Measurements from ENCODE around the gene FNDC3B. TPM values are rescaled to one million over a fixed set of nuclear protein-coding genes. Genes with fewer than 3 reads are reported as not detected.
A peak's percentile ranks its signal among the peaks of the same experiment; 100 is the strongest.
"Not testable (repeated sequence)": the region's sequence is repeated elsewhere in the genome, so short reads cannot be mapped to it uniquely, and the experiment has no call there.

Gene FNDC3B
- 67.9 and 79.2 TPM in 2 replicates for total RNA-seq (ENCODE audit: low replicate concordance)
- long read RNA-seq, full-length matches to known transcripts, result 1 of 26 reads
- long read RNA-seq, partial matches to known transcripts, result 13 of 26 reads
- long read RNA-seq, other reads (novel, unspliced or antisense), result 12 of 26 reads

DNA sequence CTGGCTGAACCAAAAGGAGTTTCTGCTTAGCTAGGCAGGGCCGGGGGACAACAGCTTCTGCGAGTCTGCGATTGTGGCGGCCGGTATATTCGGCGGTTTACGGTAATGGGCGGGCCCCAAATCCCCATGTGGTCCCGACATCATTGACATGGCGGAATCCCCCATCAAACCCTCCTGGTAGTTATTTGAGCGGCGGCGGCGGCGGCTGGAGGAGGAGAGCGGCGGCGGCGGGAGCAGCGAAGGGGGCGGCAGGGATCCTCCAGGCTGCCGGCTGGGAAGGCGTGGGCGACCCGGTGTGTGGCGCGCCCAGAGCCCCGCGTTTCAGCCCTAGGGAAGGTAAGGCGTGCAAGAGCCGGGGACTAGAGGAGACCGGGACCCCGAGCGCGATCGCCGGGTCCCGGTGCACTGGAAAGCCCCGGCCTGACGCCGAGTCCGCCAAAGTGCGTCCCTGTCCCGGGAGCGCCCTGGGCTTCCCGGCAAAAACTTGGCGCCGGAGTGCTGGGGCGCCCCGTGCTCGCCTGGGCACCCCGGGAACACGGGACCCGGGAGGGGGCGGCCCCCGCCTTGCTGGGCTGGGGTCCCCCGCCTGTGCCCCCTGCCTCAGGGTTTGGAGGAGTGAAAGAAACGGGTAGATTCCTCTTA is at the start of gene FNDC3B:
Gene FNDC3B (plus strand): TSS at position 143 of the 642 bp plus-strand sequence. CDS start 72,902 bp downstream, outside the sequence.
- DNase-seq (ENCODE audit: extremely low spot score, unreplicated experiment), result peak; percentile 93
- Mint-ChIP-seq H3K4me1 (ENCODE audit: unreplicated experiment) (peaks cover 36% of the 10 kb centered on the region), H3K27ac (peak within 1 kb of the TSS; percentile 98), H3K36me3 (peaks cover 10% of the 10 kb centered on the region), H3K27me3 (peaks cover 3% of the 10 kb centered on the region), H3K4me3 (peak within 1 kb of the TSS; percentile 100), H3K9me3 (peaks cover 5% of the 10 kb centered on the region)
- TF ChIP-seq CTCF (conservative IDR thresholded peaks at IDR 0.05), result no peak

GRCh38 chr3:171990239-171990638 is 49.1 kb upstream of the FNDC3B start:
- H3K27ac Mint-ChIP-seq; H3K36me3 Mint-ChIP-seq; H3K4me3 Mint-ChIP-seq; H3K27me3 Mint-ChIP-seq; H3K4me1 Mint-ChIP-seq (ENCODE audit: unreplicated experiment); DNase-seq (ENCODE audit: extremely low spot score, unreplicated experiment); H3K9me3 Mint-ChIP-seq: not testable (repeated sequence)

- H3K36me3 Mint-ChIP-seq, result no peaks in the 10 kb centered on the region
Observed at GRCh38 chr3:171991166-171991565, 48.2 kb upstream of the FNDC3B start.

GRCh38 chr3:171994646-171995428 is 44.5 kb upstream of the FNDC3B start:
- Mint-ChIP-seq H3K27ac (no peak overlapping the region), H3K27me3 (no peaks in the 10 kb centered on the region), H3K4me1 (ENCODE audit: unreplicated experiment) (peaks cover 14% of the 10 kb centered on the region), H3K4me3 (no peak overlapping the region), H3K9me3 (peaks cover 14% of the 10 kb centered on the region), H3K36me3 (no peaks in the 10 kb centered on the region)
- TF ChIP-seq CTCF (conservative IDR thresholded peaks at IDR 0.05), result no peak
- DNase-seq (ENCODE audit: extremely low spot score, unreplicated experiment), result no peak

More at GRCh38 chr3:171991166-171991565, 48.2 kb upstream of the FNDC3B start:
- Mint-ChIP-seq H3K9me3 (peaks cover 8% of the 10 kb centered on the region), H3K4me1 (ENCODE audit: unreplicated experiment) (peaks cover 14% of the 10 kb centered on the region), H3K4me3 (no peak overlapping the region), H3K27me3 (no peaks in the 10 kb centered on the region), H3K27ac (no peak overlapping the region)
- no peak for DNase-seq (ENCODE audit: extremely low spot score, unreplicated experiment)
- no peak for TF ChIP-seq CTCF (conservative IDR thresholded peaks at IDR 0.05)

DNA sequence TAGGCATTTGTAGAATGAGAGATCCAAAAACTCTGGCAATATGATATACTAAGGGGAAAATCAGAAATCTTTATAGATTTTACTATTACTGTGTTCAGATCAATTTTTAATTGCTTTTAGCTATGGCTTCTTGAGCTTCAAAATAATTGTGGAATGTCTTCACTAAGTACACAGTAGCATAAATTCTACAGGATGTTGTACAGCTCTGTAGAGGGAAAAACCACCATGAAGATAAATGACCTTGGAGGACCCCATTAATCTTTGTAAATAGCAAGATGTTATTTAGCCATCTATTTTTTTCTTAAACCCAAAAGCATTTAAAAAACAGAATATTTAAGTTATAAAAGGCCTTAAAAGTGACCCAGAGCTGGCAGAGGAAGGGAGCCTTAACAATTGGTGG is 43.9 kb upstream of the FNDC3B start:
- H3K36me3 Mint-ChIP-seq, result no peaks in the 10 kb centered on the region
- DNase-seq (ENCODE audit: extremely low spot score, unreplicated experiment), result no peak
- no peak for TF ChIP-seq CTCF (conservative IDR thresholded peaks at IDR 0.05)
- no peaks in the 10 kb centered on the region for H3K27me3 Mint-ChIP-seq
- H3K4me3 Mint-ChIP-seq, result no peak overlapping the region
- H3K27ac Mint-ChIP-seq, result no peak overlapping the region
- peaks cover 14% of the 10 kb centered on the region for H3K4me1 Mint-ChIP-seq (ENCODE audit: unreplicated experiment)
- peaks cover 9% of the 10 kb centered on the region for H3K9me3 Mint-ChIP-seq

Measured in type B pancreatic cell (in vitro differentiated cells).